ENCODE measurements around the gene DUSP22. TPM values are rescaled to one million over a fixed set of nuclear protein-coding genes. Genes with fewer than 3 reads are reported as not detected.

Gene DUSP22
- total and polyA plus RNA-seq, 2 of the 8 experiments (the other 6 are each of a cell fraction or from before 2014, with no cell fraction given) = 15.5 to 32.4 TPM

DNA sequence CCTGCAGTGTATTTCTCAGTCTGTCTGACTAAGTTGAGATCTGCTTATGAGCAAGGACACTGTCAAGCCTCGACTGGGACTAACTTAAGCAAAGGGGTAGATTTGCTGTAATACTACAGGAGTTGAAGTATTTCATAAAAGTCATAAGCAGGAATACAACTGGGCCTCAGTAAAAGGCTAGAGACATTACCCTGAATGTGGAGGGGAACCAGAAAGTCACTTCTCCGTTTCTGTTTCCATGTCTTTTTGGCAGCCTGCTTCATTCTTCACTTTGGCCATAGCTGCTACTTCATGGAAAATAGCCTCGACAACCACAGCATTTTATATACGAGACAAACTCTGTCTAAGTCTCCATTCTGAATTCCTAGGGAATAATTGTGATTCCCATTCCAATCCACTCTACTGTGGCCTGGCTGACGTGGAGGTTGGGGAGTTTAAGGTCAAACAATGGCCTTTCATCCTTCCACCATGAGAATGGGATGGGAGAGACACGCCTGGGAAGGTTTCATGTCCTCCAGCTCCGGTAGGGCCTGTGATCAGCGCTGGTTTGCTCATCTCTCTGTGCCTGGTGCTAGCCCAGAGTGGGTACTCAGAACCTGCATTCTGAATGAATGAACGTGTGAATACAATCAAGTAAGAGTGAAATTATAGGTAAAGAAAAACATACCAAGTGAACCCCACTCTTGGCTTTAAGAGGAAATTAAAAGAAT is 37.1 kb upstream of the DUSP22 start:
- no peak overlapping the region for H3K4ac ChIP-seq (replicated peaks; ENCODE audit: insufficient read length, low read depth, low read length)
- H3K9ac ChIP-seq (replicated peaks in 1 of 4; ENCODE audit: extremely low read depth in 1 of 4, low read depth in 3 of 4, low read length in 3 of 4) = no peak overlapping the region
- no peak overlapping the region for H3K56ac ChIP-seq (replicated peaks; ENCODE audit: insufficient read length, low read depth, low read length)
- H3K4me3 ChIP-seq (ENCODE audit: extremely low read depth in 1 of 4, insufficient read depth in 2 of 4, low read depth in 3 of 4, low read length in 4 of 4) = no peak overlapping the region
- WGBS, 2 experiments (ENCODE audit: extremely low coverage in 1 of 2, insufficient coverage in 1 of 2, insufficient read length in 1 of 2, insufficient replicate concordance in 2 of 2, low coverage in 1 of 2, low lambda C conversion rate in 2 of 2, missing lambda C conversion rate in 1 of 2) = 93% methylated on average over 9 of the region's 9 CpGs; no CpG with 5 or more reads in 1 of the 2 experiments
- H3K9me3 ChIP-seq (ENCODE audit: insufficient read depth in 2 of 2, low read depth in 1 of 2, low read length in 1 of 2) = peaks cover 13 to 20% of the 10 kb centered on the region in 2 experiments; a peak in 3 of 4 replicates
- H3K4me2 ChIP-seq (ENCODE audit: insufficient read depth in 1 of 2, low read depth in 2 of 2, low read length in 2 of 2) = no peak overlapping the region
- no peak overlapping the region for H2BK15ac ChIP-seq (ENCODE audit: low read length)
- H3K4me1 ChIP-seq (replicated peaks in 1 of 4; ENCODE audit: control insufficient read depth in 3 of 4, insufficient read depth in 4 of 4, low read length in 3 of 4) = no peaks in the 10 kb centered on the region
- no peak overlapping the region for H4K8ac ChIP-seq (ENCODE audit: extremely low read depth, insufficient read depth, low read length)
- no peak overlapping the region for H2BK120ac ChIP-seq (replicated peaks; ENCODE audit: low read depth, low read length)
- H2BK12ac ChIP-seq (ENCODE audit: low read depth, low read length) = no peak overlapping the region
- H2BK5ac ChIP-seq (ENCODE audit: low read depth, low read length) = no peak overlapping the region
- no peak overlapping the region for H2AK5ac ChIP-seq (ENCODE audit: low read depth, low read length)
- no peak overlapping the region for H3K14ac ChIP-seq (ENCODE audit: insufficient read length)
- DNase-seq (ENCODE audit: low read depth in 1 of 2, low spot score in 2 of 2) (no peak), FAIRE-seq (no peak)
- no peak overlapping the region for H3K18ac ChIP-seq (ENCODE audit: extremely low read depth, low read length)
- H3K27me3 ChIP-seq (replicated peaks in 1 of 4; ENCODE audit: control insufficient read depth in 3 of 4, extremely low read depth in 1 of 4, insufficient read depth in 3 of 4, low read length in 3 of 4) = no peaks in the 10 kb centered on the region
- no peaks in the 10 kb centered on the region for H3K36me3 ChIP-seq (ENCODE audit: control insufficient read depth in 2 of 4, insufficient read depth in 4 of 4, low read length in 3 of 4)
- H3K79me1 ChIP-seq (ENCODE audit: low read depth, low read length) = no peaks in the 10 kb centered on the region
- no peaks in the 10 kb centered on the region for H3K79me2 ChIP-seq (ENCODE audit: control insufficient read depth in 1 of 2, insufficient read depth in 2 of 2, low read length in 2 of 2)
- H2BK20ac ChIP-seq (ENCODE audit: low read length) = no peak overlapping the region
- H3K23me2 ChIP-seq (ENCODE audit: low read depth, low read length) = no peaks in the 10 kb centered on the region
- H3K23ac ChIP-seq (ENCODE audit: insufficient read length) = no peak overlapping the region
- no peak overlapping the region for H4K91ac ChIP-seq (replicated peaks; ENCODE audit: insufficient read length, low read length)
- no peak overlapping the region for H4K5ac ChIP-seq (ENCODE audit: insufficient read length, low read depth, low read length)
- H3K27ac ChIP-seq (ENCODE audit: low read depth, low read length) = no peak overlapping the region
- no peak overlapping the region for H2AFZ ChIP-seq (ENCODE audit: low read length)
- no peak for TF ChIP-seq SP4 (IDR thresholded peaks at IDR 0.05; ENCODE audit: low read length)
- TF ChIP-seq POU5F1 (IDR thresholded peaks at IDR 0.05; ENCODE audit: low read depth, low read length) = no peak
- TF ChIP-seq KDM4A (IDR thresholded peaks at IDR 0.05; ENCODE audit: low read depth, low read length, severe bottlenecking) = no peak
- TF ChIP-seq CTBP2 (IDR thresholded peaks at IDR 0.05; ENCODE audit: borderline replicate concordance, insufficient read depth, insufficient read length, low read length) = no peak
- TF ChIP-seq POLR2AphosphoS5 (IDR thresholded peaks at IDR 0.05; ENCODE audit: low read depth, low read length) = no peak
- TF ChIP-seq BCL11A (IDR thresholded peaks at IDR 0.05; ENCODE audit: low read depth in 2 of 2, low read length in 2 of 2) = no peak
- TF ChIP-seq CBX5 (IDR thresholded peaks at IDR 0.05; ENCODE audit: low read depth, low read length) = no peak
- TF ChIP-seq RXRA (IDR thresholded peaks at IDR 0.05; ENCODE audit: insufficient read depth, low read depth, low read length) = no peak
- POLR2A ChIA-PET (ENCODE audit: partially characterized antibody) = no interaction called here
- CTCF ChIA-PET (ENCODE audit: partially characterized antibody) = interaction anchor here (1.2 kb wide), 1 partner anchor 38 kb away, joined by 5 read pairs; no protein-coding TSS in a partner anchor
- H4K20me1 ChIP-seq (replicated peaks in 1 of 2; ENCODE audit: control insufficient read depth in 1 of 2, insufficient read depth in 2 of 2, low read length in 2 of 2) = no peaks in the 10 kb centered on the region
